Germinal center (tissue), 1 donor: ENCODE results near the gene SPDYE6.
A peak's percentile ranks its signal among the peaks of the same experiment; 100 is the strongest.
"Not testable (repeated sequence)": the region's sequence is repeated elsewhere in the genome, so short reads cannot be mapped to it uniquely, and the experiment has no call there.

Source experiments
- DNase-seq: peaks from one replicate; pipeline ENCODE4 v3.0.0; 2012; ENCODE audit warnings: mixed read lengths, low spot score

The SPDYE6 gene

DNA sequence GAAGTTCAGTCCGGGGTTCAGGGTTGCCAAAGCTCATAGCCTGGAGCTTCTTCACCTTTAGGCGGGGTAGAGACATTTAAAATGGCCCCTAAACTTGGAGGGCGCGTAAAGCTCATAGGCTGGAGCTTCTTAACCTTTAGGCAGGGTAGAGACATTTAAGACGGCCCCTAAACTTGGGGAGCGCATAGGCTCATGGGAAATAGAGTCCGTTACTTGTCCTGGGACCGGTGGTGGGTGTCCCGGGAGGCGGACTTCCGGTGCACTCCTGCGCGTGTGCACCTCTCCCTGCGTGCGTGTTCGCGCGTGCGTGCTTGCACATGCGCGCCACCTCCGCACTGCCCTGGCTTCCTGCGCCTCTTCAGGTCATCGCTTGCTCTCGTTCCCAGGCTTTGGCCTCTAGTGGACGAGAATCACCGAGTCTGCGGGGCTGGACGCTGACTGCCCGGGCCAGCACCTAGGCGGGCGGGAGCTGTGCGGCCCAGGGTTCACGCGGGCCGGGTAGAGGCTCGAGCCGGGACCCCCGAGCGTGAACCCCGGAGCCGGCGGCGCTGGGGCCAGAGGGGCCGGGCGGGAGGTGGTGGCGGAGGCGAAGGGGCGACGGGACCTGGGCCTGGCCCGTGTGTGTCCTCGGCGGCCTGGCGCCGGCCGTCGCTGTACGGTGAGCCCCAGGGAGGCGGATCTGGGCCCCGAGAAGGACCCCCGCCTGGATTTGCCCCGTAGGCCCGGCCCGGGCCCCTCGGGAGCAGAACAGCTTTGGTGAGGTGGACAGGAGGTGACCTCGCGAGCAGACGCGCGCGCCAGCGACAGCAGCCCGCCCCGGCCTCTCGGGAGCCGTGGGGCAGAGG, 7.5 kb upstream of the SPDYE6 start:
- DNase-seq: peak; percentile 80

DNA sequence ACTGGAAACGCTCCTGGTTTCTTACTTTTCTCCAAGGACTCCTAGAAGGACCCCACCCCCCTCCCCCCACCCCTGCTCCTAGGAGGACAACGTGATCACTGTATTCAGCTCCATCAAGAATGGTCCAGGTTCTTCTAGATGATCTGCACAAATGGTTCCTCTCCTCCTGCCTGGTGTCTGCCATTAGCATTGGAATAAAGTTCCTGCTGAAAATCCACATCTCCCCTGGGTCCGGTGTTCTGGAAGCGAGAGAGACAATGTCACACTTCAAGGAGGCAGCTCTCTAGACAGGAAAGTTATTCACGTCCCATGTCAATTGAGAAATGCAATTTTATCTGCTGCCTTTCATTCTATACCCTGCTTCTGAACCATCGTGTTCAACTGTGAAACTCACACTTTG, 9.3 kb downstream of the SPDYE6 start:
- DNase-seq: not testable (repeated sequence)

DNA sequence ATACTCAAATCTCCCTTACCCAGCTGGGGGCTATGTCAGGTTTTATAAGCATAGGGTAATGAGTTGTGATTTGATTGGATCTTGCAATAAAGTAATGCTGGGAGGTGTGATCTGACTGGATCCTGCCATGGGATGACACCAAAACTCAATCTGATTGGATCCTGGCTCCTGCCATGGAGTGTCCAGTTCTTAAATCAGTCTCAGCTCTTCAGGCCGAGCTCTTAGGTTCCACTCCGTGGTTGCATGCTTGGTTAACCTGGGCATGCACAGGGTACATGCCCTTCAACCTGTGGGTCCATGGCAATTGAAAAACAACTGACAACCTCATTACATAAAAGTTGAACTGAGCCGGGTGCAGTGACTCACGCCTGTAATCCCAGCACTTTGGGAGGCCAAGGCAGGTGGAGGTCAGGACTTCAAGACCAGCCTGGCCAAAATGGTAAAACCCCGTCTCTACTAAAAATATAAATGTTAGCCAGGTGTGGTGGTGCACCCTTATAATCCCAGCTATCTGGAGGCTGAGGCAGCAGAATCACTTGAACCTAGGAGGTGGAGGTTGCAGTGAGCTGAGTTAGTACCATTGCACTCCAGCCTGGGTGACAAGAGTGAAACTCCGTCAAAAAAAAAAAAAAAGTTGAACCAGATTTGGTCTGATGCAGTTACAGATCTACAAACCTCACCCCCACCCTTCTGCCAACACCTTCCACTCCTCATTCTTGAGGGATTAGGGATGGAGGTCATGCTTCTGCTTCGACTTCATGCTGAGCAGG, 15.5 kb downstream of the SPDYE6 start:
- not testable (repeated sequence) for DNase-seq

DNA sequence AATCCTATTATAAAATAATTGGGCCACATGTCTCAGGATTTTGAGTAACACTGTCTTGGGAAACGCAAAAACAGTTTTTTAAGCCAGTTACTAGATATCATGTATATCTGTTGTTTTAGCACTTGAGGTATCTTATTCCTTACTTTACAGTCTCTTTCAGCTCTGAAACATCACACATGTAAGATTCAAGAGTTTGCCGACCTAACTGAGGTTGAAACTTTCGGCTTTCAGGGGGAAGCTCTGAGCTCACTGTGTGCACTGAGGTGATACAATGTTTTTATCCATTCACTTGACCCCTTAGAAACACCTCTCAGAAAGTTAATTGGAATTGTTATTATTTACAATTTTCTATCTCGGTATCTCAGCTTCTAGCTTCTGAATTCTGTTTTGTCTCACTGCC, 18.8 kb downstream of the SPDYE6 start:
- not testable (repeated sequence) for DNase-seq

DNA sequence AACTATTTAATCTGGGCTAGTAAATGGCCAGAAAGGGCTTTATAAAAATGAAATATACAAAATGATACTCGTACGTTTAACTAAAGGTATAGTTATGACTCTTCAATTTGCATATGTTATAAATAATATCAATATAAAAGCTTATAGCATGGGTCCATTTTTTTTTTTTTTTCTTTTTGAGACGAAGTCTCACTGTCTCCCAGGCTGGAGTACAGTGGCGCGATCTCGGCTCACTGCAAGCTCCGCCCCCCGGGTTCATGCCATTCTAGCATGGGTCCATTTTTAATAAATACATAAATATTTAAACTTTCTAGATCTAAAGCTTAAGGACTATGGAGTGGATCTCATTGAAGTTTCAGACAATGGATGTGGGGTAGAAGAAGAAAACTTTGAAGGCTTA, 19.2 kb downstream of the SPDYE6 start:
- not testable (repeated sequence) for DNase-seq

DNA sequence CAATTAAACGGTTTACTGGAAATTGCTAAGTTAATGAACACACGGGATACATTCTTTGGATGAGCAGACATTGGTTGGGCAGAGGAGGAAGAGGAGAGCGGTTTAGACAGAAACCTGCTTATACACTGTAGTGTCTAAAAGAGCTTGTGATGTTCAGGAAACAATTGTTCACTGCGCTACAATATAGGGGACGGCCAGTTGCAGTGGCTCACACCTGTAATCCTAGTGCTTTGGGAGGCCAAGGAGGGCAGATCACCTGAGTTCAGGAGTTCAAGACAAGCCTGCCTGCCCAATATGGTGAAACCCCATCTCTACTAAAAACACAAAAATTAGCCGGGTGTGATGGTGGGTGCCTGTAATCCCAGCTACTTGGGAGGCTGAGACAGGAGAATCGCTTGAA, 20.7 kb downstream of the SPDYE6 start:
- not testable (repeated sequence) for DNase-seq

- DNase-seq: not testable (repeated sequence)
Observed at GRCh38 chr7:102330666-102331460, 25.4 kb downstream of the SPDYE6 start.

- DNase-seq: not testable (repeated sequence)
Observed at GRCh38 chr7:102329366-102329765, 26.9 kb downstream of the SPDYE6 start.

GRCh38 chr7:102328863-102329262, 27.4 kb downstream of the SPDYE6 start:
- DNase-seq: not testable (repeated sequence)

GRCh38 chr7:102327183-102327582, 29.1 kb downstream of the SPDYE6 start:
- DNase-seq: not testable (repeated sequence)

- DNase-seq: no peak
Observed at GRCh38 chr7:102326157-102326889, 29.9 kb downstream of the SPDYE6 start.

- DNase-seq: not testable (repeated sequence)
Observed at GRCh38 chr7:102325106-102325505, 31.1 kb downstream of the SPDYE6 start.

- no peak for DNase-seq
Observed at GRCh38 chr7:102323914-102324195, 32.4 kb downstream of the SPDYE6 start.

DNA sequence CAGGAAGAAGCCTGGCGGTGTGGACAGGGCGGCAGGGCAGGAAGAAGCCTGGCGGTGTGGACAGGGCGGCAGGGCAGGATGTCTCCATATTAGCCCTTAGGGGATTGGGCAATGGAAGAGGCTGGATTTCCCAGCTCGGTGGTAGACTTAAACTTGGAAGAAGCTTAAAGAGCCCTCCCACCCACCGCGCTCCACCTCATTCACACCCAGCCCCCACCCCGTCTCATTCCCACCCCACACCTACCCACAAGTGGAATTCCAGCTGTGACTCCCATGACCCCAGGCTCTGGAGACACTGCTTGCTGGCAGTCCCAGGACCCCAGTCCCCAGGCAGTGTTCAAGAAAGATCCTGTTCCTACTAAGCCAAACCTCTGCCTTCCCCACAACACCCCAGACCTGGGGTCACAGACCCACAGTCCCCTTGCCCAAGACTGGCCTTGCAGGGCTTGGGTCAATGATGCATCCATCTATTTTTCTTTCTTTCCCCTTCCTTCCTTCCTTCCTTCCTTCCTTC, 34.0 kb downstream of the SPDYE6 start:
- DNase-seq: no peak

DNA sequence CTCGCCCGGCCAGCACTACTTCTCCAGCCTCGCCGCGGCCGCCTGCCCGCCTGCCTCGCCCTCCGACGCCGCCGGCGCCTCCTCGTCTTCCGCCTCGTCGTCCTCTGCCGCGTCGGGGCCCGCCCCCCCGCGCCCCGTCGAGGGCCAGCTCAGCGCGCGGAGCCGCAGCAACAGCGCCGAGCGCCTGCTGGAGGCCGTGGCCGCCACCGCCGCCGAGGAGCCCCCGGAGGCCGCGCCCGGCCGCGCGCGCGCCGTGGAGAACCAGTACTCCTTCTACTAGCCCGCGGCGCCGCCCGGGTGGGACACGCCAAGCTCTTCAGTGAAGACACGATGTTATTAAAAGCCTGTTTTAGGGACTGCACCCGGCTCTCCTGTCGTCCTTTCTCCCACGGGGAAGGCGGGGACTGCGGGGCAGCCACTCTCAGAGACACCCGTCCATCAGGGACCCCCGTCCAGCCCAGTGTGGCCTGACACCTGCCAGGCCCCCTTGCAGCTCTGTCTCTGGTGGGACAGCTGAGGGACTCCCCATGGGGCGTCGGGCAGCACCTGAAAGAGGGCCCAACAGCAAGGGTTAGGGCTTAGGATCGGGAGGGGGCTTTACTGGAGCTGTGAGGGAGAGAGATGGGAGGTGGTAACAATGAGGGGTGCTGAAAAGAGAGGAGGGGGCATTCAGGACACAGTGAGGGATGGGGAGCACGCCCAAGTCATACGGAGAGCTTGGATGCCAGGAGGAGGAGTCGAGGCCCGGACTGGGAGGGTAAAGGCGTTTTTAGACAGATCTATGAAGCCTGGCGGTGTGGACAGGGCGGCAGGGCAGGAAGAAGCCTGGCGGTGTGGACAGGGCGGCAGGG, 34.7 kb downstream of the SPDYE6 start:
- DNase-seq: peak; percentile 69

DNA sequence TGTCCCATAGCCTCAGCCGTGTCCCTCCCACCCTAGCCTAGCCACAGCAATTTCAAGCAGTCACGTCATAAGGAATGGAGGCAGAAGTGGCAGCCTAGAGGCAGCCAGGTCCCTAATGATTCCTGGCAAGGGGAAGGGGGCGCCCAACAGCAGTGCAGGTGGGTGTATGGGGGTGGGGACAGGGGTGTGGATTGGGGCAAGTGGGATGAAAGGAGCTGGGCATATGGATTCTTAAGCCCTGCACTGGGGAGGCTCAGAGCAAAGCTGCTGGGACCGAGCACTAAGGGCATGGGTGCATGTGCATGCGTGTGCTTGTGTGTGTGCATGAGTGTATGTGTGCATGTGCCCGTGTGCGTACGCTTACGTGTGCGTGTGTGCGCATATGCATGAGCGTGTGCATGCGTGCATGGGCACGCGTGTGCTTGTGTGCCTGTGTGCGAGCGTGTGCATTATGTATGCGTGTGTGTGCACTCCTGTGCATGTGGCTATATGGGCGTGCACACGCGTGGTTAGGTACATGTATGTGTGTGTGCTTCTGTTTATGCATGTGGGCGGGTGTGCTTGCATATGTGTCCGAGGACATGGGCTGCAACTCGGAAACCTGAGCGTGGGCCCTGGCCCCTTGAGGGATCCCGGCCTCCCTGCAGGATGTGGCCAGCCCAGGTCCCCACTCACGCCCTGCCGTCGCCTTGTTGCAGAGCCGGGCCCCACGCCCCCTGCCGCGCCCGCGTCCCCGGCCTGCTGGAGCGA, 35.5 kb downstream of the SPDYE6 start:
- no peak for DNase-seq

GRCh38 chr7:102320181-102320580, 36.1 kb downstream of the SPDYE6 start:
- DNase-seq: no peak

DNA sequence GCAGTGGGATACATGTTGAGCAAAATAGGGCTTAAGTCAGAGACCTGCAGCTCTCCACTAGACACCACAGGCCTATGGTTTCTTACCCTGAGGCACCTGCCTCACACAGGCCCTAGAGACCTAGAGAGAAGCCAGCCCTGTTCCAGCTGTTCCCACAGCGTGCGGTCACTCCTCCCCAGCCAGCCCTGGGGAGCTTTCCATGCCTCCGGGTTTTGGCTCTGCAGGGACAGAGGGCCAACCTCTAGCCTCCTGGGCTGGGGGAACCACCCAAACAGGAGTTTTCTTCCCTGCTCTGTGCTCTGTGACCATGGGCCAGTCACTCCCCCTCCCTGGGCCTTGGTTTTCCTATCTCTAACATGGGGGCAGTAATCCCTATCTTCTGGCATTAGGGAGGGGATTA, 36.6 kb downstream of the SPDYE6 start:
- no peak for DNase-seq

GRCh38 chr7:102318482-102318971, 37.7 kb downstream of the SPDYE6 start:
- DNase-seq: no peak
